GM19397 (cell line): ENCODE measurements around the gene SLC35F2.
A peak's percentile ranks its signal among the peaks of the same experiment; 100 is the strongest.
"Not testable (repeated sequence)": the region's sequence is repeated elsewhere in the genome, so short reads cannot be mapped to it uniquely, and the experiment has no call there.

Experiments used
- ATAC-seq: cut with Tn5 transposase; IDR thresholded peaks from one replicate; pipeline ENCODE4 v1.9.1; 2021; ENCODE audit warnings: mild to moderate bottlenecking, moderate library complexity; ENCODE audit not compliant: unreplicated experiment

Gene SLC35F2

DNA sequence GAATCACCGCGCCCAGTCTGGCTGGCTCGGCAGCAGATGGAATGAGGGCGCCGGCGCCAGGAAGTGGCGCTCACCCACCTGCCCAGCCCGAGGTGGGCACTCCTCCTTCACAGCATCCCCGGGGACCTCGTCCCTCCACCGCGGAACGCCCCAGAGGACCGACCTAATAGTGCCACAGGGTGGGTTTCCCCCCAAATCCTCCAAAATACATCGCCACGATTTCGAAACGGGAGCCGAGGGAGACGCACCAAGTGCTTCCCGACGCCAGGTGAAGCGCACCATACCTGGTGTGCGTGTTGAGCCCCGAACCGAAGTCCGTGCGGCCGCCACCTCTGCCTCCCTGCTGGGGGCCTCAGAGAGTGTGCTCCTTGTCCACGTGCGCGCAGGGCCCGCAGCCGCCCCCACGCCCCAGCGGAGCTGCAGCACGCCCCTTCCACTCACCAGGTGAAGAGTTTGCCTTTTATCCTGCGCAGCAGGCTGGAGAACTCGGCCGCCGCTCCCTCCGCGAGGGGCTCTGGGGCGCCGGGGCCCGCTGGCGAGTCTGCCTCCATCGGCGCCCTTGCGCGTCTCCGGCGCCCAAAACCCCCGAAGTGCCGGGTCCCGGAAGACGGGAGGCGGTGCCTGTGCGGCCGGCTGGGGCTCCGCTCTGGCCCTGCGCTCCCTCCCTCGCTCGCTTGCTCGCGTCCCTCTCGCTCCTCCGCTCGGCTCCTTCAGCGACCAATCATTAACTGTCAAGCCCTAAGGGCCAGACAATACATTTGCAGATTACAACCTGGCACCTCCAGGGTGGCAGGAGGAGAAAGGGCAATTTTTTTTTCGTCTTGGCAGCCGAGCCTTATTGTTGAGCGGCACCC lies at the start of gene SLC35F2:
Gene SLC35F2, minus strand, starts transcription at position 571 of the 854 bp plus-strand sequence. Its CDS starts 20 bp downstream, at position 551.
- peak; percentile 95 for ATAC-seq

DNA sequence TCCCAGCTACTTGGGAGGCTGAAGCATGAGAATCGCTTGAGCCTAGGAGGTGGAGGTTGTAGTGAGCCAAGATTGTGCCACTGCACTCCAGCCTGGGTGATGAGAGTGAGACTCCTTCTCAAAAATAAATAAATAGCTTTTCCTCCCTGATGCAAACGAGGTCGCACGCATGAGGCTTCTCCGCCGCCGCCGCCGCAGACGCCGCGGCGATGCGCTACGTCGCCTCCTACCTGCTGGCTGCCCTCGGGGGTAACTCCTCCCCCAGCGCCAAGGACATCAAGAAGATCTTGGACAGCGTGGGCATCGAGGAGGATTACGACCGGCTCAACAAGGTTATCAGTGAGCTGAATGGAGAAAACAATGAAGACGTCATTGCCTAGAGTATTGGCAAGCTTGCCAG lies 49.6 kb upstream of the SLC35F2 start:
- ATAC-seq, result no peak

DNA sequence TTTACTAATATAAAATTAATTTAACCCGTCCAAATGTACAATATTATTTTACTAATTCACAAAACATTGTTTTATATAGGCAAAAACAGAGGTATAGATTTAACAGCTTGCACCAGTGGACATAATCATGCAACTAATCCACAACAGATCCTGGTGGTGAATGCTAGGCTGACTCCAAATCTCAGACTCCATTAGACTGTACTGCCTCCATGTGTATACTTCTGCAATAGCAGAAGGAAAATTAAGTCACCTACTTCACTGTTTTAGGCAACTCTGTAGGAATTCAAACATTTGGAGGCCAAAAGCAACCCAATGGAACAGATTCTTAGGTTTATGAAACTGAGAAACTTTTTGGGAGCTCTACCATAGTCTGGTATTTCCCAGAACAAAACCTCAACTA lies 39.7 kb upstream of the SLC35F2 start:
- no peak for ATAC-seq

DNA sequence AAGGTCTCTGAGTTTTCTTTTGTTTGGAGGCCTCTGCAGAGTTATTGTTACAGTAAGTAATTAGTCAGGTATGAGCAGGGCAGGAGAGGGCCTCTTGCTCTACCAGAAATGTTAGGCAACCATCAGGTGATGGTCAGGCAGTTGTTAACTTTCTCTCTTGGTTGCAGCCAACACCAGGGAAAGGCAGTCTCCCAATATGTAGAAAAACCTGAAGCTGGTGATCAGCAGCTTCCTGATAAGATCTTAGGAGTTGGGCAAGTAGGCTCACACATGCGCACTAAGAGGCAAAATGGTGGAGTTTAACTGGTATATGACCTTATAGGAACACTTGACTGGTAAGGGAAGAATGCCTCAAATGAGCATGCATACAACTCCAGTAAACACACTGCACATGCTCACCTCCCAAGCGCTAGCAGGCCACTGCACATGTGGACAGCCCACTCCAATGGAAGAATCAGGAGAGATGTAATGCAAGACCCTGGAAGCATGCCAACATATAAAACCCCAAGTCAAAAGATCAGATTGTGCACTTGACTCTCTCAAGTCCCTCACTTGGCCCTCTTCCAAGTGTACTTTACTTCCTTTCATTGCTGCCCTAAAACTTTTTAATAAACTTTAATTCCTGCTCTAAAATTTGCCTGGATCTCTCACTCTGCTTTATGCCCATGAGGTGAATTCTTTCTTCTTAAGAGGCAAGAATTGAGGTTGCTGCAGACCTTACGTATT lies 23.7 kb upstream of the SLC35F2 start:
- ATAC-seq, result no peak

GRCh38 chr11:107881471-107881870 lies 22.9 kb upstream of the SLC35F2 start:
- ATAC-seq, result not testable (repeated sequence)

DNA sequence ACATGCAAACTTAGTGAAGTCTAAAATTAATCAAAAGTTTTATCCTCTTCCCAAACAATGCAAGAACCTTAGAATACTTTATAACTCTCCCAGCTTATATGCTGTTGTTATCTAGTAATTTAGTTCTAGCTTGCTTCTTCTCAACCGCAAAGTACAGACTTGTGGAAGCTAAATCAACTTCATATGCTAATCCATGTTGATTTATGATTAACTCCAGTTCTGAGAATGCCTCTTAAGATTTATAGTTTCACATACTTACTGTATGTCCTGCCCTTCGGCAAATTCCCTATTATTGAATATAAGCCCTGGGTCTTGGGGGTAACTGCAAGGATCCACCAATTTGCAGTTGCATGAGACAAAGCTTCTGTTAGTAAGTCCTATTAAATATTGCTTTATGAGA lies 17.6 kb upstream of the SLC35F2 start:
- ATAC-seq, result no peak

DNA sequence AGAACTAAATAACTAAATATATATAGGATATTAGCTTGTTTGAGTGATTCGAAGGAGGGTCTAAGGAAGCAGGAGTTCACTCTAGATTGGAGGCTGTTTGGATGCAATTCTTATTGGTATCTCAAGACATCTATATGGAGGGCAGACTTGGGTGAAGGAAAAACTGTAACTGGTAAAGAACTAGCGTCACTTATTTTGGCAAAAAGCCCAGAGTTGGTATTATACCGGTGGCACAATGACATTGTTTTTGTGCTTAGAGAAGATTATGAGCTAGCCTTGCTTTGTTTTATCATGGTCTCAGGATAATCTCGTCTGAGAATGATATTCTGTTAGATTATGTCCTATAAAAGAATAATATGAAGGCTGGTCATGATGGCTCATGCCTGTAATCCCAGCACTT lies 6.0 kb upstream of the SLC35F2 start:
- no peak for ATAC-seq

DNA sequence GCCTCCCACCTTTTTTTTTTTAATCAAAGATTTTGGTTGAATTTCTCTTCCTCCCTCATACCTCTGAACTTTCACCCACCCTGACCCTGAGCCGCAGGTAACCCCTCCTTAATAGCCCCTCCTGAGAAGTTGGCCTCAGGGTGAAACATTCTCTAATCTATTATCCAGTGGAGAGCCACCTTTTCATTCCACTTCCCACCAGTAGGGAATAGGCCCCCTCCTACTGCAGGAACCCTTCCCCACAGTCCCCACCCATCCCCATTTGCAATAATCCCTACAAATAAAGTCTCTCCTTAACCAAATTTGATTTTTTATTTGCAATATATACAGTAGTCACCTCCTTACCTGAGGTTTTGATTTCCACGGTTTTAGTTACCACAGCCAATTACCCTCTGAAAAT lies 2.1 kb upstream of the SLC35F2 start:
- ATAC-seq, result no peak

DNA sequence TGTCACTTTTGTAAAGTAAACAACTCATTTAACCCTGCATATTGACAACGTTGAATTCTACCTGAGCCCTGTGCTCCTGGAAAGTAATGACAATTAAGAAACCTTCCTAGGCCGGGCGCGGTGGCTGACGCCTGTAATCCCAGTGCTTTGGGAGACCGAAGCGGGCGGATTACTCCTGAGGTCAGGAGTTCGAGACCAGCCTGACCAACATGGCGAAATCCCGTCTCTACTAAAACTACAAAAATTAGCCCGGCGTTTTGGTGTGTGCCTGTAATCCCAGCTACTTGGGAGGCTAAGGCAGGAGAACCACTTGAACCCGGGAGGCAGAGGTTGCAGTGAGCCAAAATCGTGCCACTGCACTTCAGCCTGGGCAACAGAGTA lies 1.6 kb upstream of the SLC35F2 start:
- ATAC-seq, result not testable (repeated sequence)

DNA sequence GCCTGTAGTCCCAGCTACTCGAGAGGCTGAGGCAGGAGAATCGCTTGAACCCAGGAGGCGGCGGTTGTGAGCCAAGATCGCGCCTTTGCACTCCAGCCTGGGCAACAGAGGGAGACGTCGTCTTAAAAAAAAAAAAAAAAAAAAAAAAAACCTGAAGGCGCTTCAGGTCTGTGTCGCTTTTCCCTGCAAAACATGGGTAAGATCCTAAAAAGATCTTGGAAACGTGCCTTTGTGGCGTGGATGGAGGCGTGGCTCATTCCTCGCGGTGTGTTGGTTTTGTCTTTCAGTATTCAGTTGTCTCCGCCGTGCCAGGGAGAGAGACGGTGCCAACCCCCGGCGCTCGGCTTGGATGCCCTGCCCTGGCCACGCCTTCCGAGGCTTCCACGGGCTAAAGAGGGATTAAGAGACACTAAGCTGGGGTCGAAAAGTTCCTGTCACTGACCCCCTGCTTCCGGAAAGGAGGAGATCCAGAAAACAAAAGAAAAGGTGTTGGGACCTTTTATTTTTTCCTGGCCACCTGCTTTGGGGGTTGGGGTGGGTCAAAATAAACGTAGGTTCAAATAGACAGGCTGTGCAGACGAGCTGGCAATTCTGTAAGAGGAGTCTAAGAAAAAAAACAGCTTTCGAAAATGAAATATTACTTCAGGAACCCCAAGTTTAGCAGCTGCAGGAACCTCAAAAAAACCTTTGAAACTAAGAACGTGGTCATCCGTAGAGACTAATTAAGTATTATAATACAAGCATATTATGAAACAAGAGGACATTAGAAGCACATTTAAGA lies 1.1 kb upstream of the SLC35F2 start:
- no peak for ATAC-seq

DNA sequence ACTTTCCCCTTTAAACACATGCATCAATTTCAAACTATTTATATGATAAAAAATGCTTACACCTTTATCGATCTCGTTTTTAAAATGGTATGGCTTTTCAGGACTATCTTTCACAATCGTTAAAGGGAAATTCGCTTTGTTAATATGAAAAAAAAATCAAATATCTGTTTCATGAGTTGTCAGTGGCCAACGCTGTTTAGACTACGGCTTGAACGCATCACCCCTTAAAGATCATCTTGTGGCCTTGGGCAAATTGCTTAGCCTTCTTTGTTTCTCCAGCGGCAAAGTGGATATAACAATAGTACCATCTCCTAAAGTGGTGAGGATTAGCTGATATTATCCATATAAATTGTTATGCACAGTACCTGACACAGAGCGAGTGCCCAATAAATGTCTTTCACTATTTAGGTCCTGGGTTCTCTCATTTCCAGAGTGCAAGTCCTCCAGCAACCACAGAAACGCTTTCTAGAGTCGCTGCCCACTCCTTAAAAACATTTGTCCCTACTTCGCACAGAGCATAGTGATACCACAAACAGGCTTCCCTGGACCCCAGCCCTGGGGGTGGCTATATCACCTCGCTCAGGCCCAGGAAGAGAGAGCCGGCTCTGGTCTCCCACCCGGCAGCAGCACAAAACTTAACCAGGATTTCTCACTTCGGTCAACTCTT lies 904 bp downstream of the SLC35F2 start:
- ATAC-seq, result no peak

GRCh38 chr11:107856981-107857517 lies 1.5 kb downstream of the SLC35F2 start:
- ATAC-seq, result no peak

- ATAC-seq, result no peak
Observed at GRCh38 chr11:107856180-107856980, 2.2 kb downstream of the SLC35F2 start.

- ATAC-seq, result no peak
Observed at GRCh38 chr11:107853070-107853469, 5.5 kb downstream of the SLC35F2 start.

GRCh38 chr11:107851704-107852310 lies 6.8 kb downstream of the SLC35F2 start:
- ATAC-seq, result no peak

DNA sequence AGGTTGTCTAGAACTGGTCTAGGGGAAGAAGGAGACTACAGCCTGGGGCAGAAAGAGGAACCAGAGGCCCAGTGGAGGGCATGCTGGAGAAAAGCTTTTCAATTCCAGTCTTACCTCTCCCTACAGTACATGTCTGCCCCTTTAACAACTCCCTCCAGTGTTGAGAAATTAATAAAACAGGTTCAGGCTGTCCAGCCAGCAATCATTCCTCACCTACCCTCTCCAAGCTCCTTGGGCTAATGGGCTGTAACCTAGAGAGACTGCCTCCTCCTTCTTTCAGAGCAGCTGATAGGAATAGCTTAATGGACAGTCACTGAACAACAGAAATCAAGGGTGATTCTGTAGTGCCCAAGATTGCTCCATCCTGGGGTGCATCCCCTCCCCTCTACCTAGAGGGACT lies 8.8 kb downstream of the SLC35F2 start:
- ATAC-seq, result no peak

DNA sequence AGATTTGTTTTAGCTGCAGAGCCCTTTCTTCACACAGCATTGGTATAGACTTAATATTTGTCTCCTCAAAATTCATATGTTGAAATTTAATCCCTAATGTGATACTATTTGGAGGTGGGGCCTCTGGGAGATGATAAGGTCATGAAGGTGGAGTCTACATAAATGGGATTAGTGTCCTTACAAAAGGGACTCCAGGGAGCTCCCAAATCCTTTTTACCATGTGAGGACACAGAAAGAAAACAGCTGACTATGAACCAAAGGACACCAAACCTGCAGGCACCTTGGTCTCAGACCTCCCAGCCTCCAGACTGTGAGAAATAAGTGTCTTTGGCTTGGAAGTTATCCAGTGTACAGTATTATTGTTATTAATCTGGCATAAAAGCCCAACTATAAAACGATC lies 10.2 kb downstream of the SLC35F2 start:
- no peak for ATAC-seq

DNA sequence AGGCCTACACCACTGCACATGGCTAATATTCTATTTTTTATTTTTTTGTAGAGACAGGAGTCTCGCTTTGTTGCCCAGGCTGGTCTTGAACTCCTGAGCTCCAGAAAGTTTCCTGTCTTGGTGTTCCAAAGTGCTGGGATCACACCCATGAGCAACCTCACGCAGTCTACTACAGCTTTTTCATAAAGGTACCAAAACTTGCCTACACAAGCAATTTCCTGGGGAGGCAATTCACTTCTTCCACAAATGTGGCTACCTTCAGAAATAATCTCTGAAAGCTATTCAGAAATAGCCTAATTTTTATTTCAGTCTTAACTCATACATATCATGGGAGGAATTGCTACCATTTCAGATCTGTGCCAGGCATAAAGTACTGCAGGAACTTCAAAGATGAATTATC lies 11.4 kb downstream of the SLC35F2 start:
- ATAC-seq, result no peak

DNA sequence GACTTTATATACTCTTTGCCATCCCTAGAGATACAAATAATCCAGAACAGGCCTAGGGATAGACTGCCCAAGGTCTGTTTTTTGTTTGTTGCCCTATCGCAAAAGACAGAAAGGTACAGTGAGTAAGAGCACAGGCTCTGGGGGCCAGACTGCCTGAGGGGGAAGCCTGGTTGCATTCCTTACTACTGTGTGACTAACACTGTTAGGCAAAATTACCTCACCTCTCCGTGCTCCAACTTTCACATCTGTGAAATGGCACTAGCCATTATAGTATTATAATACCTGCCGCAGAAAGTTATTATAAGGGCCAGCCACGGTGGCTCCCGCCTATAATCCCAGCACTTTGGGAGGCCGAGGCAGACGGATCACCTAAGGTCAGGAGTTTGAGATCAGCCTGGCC lies 14.5 kb downstream of the SLC35F2 start:
- ATAC-seq, result no peak
